COLO668 (cell line): ENCODE data around the gene PTTG1IP.

Source experiments
- DNase-seq: peaks from one replicate; lab custom pipeline; 2025; ENCODE audit not compliant: unreplicated experiment; lab: John Stamatoyannopoulos, UW

PTTG1IP gene

GRCh38 chr21:44813149-44813548 lies 60.3 kb downstream of the PTTG1IP start:
- no peak for DNase-seq

GRCh38 chr21:44812640-44813039 lies 60.9 kb downstream of the PTTG1IP start:
- no peak for DNase-seq

- DNase-seq: no peak
These were observed 62.7 kb downstream of the PTTG1IP start for GRCh38 chr21:44810779-44811178.

- DNase-seq: no peak
These were observed 67.6 kb downstream of the PTTG1IP start for GRCh38 chr21:44805859-44806258.

GRCh38 chr21:44805226-44805625 lies 68.3 kb downstream of the PTTG1IP start:
- DNase-seq: no peak

GRCh38 chr21:44804762-44805161 lies 68.7 kb downstream of the PTTG1IP start:
- DNase-seq: no peak

GRCh38 chr21:44803651-44804050 lies 69.8 kb downstream of the PTTG1IP start:
- DNase-seq: no peak

GRCh38 chr21:44802396-44803153 lies 70.9 kb downstream of the PTTG1IP start:
- peak; percentile 55 for DNase-seq

GRCh38 chr21:44801468-44802395 lies 71.8 kb downstream of the PTTG1IP start, which contains the start of gene UBE2G2:
Gene UBE2G2 (minus strand): TSS chr21:44801820. CDS start chr21:44801748, 72 bp downstream.
- peak; percentile 94 for DNase-seq

GRCh38 chr21:44800971-44801467 lies 72.5 kb downstream of the PTTG1IP start:
- peak; percentile 42 for DNase-seq

GRCh38 chr21:44800103-44800502 lies 73.4 kb downstream of the PTTG1IP start:
- peak; percentile 23 for DNase-seq

GRCh38 chr21:44799646-44800045 lies 73.8 kb downstream of the PTTG1IP start:
- no peak for DNase-seq
